GM10847 (cell line): Measurements from ENCODE around the gene ARSG.

Experiments used
- POLR2A ChIP-seq: IDR thresholded peaks from 2 replicates; pipeline ENCODE4 v1.6.1; 2011; ENCODE audit not compliant: insufficient read length; ENCODE audit errors: extremely low read depth

ARSG gene

GRCh38 chr17:68433911-68434508, 142.7 kb downstream of the ARSG start:
- no peak for TF ChIP-seq POLR2A

- no peak for TF ChIP-seq POLR2A
Measured at GRCh38 chr17:68435361-68435760, 144.1 kb downstream of the ARSG start.

- no peak for TF ChIP-seq POLR2A
Measured at GRCh38 chr17:68435876-68436842, 144.9 kb downstream of the ARSG start.

GRCh38 chr17:68437979-68438822, 146.9 kb downstream of the ARSG start:
- no peak for TF ChIP-seq POLR2A

GRCh38 chr17:68439656-68440290, 148.5 kb downstream of the ARSG start:
- TF ChIP-seq POLR2A, result no peak

GRCh38 chr17:68440526-68440925, 149.2 kb downstream of the ARSG start:
- TF ChIP-seq POLR2A, result no peak

- no peak for TF ChIP-seq POLR2A
Measured at GRCh38 chr17:68441070-68441770, 149.9 kb downstream of the ARSG start.

GRCh38 chr17:68443972-68444464, 152.7 kb downstream of the ARSG start:
- TF ChIP-seq POLR2A, result no peak

GRCh38 chr17:68445671-68446070, 154.4 kb downstream of the ARSG start:
- no peak for TF ChIP-seq POLR2A

- no peak for TF ChIP-seq POLR2A
Measured at GRCh38 chr17:68446626-68447041, 155.3 kb downstream of the ARSG start.

GRCh38 chr17:68449021-68449739, 157.9 kb downstream of the ARSG start:
- no peak for TF ChIP-seq POLR2A

GRCh38 chr17:68450391-68450790, 159.1 kb downstream of the ARSG start:
- no peak for TF ChIP-seq POLR2A

- no peak for TF ChIP-seq POLR2A
Measured at GRCh38 chr17:68450801-68451200, 159.5 kb downstream of the ARSG start.

- TF ChIP-seq POLR2A, result no peak
Measured at GRCh38 chr17:68451670-68452354, 160.5 kb downstream of the ARSG start.
